Transverse colon (tissue), 4 donors: ENCODE results near the gene KCTD17.

Experiments used
- POLR2A ChIP-seq: fragments of 450-650 bp; IDR thresholded peaks from one replicate; pipeline ENCODE4 v1.6.1; 2016; ENCODE audit warnings: antibody characterized with exemption, mild to moderate bottlenecking, moderate library complexity
- POLR2AphosphoS5 ChIP-seq, 3 donors: sonication (generic); formaldehyde crosslinking; IDR thresholded peaks; one replicate each; pipeline ENCODE4 v1.6.1; 2016; ENCODE audit warnings: antibody characterized with exemption in 3 of 3
- TF ChIP-seq, protein P1 (sequence below), 5 experiments: fragments of 200-600 bp in 3 of 5; fragments of 450-650 bp in 2 of 5; sonication (generic) in 3 of 5; IDR thresholded peaks; 1 replicate in 2 of 5; 2 replicates in 3 of 5; pipeline ENCODE4 v1.5.1; 2016 to 2017; ENCODE audit warnings: antibody characterized with exemption in 5 of 5, inconsistent platforms in 3 of 5, mild to moderate bottlenecking in 2 of 5, moderate library complexity in 1 of 5

DNA sequence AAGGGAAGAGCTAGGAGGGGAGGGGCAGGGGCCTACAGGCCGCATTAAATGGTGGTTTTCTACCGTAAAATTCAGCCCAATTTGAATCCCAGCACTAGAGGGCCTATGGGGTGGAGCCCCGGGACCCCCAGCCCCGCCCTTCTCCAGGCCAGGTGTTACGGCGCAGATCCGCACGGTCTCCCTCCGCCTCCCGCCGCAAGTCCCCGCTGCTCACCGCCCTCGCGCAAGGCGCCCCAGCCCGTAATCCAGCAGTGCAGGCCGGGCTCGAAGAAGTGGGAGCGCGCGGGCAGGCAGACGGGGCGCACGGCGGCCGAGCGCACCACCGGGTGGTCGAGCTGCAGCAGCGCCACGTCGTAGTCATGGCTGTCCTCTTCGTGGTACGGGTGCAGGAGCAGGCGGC lies 17.3 kb downstream of the KCTD17 start:
- TF ChIP-seq, protein P1, sequence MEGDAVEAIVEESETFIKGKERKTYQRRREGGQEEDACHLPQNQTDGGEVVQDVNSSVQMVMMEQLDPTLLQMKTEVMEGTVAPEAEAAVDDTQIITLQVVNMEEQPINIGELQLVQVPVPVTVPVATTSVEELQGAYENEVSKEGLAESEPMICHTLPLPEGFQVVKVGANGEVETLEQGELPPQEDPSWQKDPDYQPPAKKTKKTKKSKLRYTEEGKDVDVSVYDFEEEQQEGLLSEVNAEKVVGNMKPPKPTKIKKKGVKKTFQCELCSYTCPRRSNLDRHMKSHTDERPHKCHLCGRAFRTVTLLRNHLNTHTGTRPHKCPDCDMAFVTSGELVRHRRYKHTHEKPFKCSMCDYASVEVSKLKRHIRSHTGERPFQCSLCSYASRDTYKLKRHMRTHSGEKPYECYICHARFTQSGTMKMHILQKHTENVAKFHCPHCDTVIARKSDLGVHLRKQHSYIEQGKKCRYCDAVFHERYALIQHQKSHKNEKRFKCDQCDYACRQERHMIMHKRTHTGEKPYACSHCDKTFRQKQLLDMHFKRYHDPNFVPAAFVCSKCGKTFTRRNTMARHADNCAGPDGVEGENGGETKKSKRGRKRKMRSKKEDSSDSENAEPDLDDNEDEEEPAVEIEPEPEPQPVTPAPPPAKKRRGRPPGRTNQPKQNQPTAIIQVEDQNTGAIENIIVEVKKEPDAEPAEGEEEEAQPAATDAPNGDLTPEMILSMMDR (IDR thresholded peaks at IDR 0.05): no peak
- TF ChIP-seq POLR2AphosphoS5 (IDR thresholded peaks at IDR 0.05) (no peak), POLR2A (no peak)
